GM08714 (cell line): Measurements from ENCODE around the gene FOXRED2.
"Not testable (repeated sequence)": the region's sequence is repeated elsewhere in the genome, so short reads cannot be mapped to it uniquely, and the experiment has no call there.

ENCODE experiments used
- H3K4me3 ChIP-seq: fragments of 200-500 bp; sonication (Bioruptor generic); 2 replicates; pipeline ENCODE4 v1.5.1; 2014; ENCODE audit warnings: mild to moderate bottlenecking, low read length, inconsistent platforms
- ZNF274 ChIP-seq: IDR thresholded peaks from 2 replicates; pipeline ENCODE4 v1.6.1; 2012; ENCODE audit warnings: mild to moderate bottlenecking, low read depth, low read length

The FOXRED2 gene

DNA sequence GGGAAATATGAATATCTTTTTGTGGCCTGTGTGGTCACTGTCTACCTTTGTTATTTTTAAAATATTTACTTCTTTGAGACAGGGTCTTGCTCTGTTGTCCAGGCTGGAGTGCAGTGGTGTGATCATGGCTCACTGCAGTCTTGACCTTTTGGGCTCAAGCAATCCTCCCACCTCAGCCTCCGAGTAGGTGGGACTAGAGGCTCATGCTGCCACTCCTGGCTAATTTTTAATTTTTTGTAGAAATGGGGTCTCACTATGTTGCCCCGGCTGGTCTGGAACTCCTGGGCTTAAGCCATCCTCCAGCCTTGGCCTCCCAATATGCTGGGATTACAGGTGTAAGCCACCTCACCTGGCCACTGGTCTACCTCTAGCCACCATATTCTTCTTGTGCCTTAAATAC is 25.6 kb upstream of the FOXRED2 start:
- no peak overlapping the region for H3K4me3 ChIP-seq
- TF ChIP-seq ZNF274 = no peak

DNA sequence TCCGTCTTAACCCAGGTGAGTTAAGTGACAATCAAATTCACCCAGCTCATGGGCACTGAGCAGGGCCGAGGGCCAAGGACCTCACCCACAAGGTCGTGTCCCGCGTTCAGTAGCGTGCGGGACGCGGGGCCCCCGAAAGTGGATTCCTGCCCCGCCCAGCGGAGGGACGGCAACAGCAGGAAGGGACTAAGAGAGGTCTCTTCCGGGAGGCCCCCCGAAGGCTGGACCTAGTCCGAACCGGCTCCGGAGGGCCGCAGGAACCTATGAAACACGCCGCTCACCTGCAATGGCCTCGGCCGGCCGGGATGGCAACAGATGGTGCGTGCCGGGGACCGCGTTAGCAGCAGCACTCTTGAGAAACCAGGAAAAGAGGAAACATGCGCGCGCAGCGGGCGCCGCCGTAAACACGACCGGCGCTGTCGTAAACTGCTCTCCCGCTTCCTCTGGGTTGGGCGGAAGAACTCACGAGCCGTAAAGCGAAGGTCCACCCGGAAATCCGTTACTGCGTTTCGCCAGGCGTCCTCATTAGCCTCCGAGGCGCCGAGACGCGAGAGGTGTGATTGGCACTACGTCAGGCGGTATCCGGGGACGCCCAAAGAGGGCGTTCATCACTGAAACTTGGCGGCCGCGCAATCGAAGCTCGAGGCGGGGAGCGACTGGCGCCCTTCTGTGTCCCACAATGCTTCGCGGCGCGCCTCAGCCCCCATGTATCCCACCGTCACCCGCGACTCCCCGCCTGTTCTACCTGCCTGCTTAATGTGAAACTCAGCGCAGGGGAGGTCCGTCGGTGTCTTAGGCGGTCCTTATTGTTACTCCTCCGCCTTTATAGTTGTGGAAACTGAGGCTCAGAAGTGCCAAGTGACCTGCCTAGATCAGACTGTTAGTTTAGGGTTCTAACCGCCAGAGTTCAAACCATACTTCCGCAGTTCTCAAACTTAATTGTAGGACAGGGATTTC is 22.2 kb upstream of the FOXRED2 start, which contains the start of gene EIF3D:
Gene EIF3D (minus strand): TSS at position 372 of the 957 bp plus-strand sequence. CDS start 3,045 bp downstream, outside the sequence.
- H3K4me3 ChIP-seq = peak within 1 kb of the TSS; percentile 97
- TF ChIP-seq ZNF274 = no peak

DNA sequence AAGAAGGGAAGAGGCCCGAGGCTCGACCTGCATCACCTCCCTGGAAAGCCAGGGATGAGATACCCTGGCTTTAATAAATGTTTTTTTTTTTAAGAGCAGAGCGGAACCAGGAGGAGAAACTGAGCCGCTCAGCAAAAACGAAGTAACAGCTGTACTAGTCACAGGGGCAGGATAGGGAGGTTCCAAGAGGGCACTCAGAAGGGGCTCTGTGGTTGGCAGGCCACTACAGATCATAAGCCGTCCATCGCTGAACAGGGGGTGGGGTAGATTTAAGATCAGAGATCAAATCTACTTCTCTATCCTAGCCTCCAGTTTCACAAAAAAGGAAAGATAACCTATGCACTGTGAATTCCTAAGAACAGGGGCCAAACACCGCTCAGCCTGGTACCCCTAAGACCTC is 21.5 kb upstream of the FOXRED2 start:
- peak overlapping the region; percentile 97 for H3K4me3 ChIP-seq
- no peak for TF ChIP-seq ZNF274

DNA sequence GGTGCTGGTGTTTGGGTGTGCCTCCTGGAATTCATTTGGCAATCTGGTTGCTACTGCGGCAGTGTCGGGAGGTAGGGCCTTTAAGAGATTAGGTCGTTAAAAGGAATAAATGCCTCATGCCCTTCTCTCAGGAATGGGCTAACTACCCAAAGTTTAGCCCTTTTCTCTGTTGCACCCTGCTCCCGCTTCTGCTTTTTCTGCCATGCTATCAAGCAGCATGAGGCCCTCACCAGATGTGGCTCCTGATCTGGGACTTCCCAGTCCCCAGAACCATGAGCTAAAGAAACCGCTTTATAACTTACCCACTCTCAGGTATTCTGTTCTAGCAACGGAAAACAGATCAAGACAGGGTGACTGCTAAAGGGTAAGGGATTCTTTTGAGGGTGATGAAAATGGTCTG is 15.8 kb upstream of the FOXRED2 start:
- H3K4me3 ChIP-seq = no peak overlapping the region
- no peak for TF ChIP-seq ZNF274

DNA sequence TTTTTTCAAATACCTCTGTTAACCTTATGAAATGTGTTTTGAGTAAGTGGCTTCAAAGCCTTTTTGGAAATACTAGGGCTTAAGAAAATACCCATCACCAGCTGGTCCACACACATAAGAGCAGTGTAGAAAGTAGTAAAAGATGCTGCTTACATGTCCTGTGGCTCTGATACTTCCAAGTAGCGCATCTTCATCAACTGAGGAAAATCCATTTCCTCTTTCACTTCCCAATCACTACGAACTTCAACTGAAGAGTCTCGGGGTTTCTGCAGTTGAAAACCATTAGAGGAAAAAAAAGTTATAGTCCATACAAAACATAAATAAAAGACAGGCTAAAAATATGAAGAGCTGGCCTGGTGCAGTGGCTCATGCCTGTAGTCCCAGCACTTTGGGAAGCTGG is 13.6 kb upstream of the FOXRED2 start:
- H3K4me3 ChIP-seq = no peak overlapping the region
- no peak for TF ChIP-seq ZNF274

DNA sequence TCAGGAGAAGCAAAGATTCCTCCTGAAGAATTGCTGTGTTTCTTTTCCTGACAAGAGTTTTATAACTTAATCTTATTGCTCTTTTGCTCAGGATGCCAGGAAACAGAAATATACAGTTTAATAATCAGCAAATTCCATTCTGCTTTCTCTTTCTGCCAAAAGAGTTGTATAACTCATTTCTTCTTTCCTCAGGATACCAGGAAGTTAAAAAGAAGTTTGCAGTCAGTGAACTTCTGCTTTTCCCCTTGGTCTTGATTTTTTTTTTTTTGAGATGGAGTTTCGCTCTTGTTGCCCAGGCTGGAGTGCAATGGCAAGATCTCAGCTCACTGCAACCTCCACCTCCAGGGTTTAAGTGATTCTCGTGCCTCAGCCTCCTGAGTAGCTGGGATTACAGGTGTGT is 13.1 kb upstream of the FOXRED2 start:
- H3K4me3 ChIP-seq = not testable (repeated sequence)

DNA sequence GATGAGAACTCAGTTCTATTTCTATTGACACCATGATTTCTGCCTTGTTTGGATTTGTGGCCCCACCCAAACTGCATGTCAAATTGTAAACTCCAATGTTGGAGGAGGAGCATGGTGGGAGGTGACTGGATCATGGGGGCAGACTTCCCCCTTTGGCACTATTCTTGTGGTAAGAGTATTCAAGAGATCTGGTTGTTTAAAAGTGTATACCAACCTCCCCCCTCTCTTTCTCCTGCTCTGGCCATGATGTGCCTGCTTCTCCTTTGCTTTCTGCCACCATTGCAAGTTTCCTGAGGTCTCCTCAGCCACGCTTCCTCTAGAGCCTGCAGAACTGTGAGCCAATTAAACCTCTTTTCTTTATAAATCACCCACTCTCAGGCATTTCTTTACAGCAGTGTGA is 7.9 kb upstream of the FOXRED2 start:
- TF ChIP-seq ZNF274 = no peak
- no peak overlapping the region for H3K4me3 ChIP-seq

DNA sequence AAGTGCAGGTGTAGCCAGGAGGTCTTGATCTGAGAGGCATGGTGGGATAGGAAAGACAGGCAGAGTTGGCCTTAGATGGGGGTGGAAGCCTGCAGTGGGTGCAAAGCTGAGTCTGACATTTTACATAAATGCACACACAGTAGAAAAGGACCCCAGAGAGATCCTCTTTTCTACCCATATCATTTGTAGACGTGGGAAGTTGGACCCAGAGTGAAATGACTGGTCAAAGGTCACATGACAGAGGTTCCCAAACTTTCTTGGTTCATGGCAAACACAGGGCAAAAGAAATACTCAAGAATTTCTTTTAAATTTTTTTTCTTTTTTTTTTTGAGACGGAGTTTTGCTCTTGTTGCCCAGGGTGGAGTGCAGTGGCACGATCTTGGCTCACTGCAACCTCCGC is 6.2 kb upstream of the FOXRED2 start:
- H3K4me3 ChIP-seq = no peak overlapping the region
- TF ChIP-seq ZNF274 = no peak

DNA sequence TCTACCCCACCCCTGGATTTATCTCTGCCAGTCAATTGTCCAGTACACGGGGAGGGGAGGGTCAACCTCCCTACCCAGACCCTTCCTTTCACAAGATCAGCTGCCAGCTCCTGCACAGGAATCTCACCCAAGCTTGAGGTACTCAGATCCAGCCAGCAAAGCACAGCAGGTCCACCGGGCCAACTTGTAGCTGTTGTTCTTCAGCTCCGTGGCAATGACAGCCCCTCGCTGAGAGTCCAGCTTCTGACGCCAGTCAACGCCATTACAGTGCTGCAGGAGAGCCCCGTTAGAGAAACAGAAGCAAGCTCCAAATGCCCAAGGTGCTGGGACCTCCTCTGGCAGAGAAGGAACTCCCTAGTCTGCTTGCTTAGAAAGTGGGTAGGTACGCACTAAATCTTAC is 5.5 kb upstream of the FOXRED2 start:
- no peak for TF ChIP-seq ZNF274
- H3K4me3 ChIP-seq = no peak overlapping the region

DNA sequence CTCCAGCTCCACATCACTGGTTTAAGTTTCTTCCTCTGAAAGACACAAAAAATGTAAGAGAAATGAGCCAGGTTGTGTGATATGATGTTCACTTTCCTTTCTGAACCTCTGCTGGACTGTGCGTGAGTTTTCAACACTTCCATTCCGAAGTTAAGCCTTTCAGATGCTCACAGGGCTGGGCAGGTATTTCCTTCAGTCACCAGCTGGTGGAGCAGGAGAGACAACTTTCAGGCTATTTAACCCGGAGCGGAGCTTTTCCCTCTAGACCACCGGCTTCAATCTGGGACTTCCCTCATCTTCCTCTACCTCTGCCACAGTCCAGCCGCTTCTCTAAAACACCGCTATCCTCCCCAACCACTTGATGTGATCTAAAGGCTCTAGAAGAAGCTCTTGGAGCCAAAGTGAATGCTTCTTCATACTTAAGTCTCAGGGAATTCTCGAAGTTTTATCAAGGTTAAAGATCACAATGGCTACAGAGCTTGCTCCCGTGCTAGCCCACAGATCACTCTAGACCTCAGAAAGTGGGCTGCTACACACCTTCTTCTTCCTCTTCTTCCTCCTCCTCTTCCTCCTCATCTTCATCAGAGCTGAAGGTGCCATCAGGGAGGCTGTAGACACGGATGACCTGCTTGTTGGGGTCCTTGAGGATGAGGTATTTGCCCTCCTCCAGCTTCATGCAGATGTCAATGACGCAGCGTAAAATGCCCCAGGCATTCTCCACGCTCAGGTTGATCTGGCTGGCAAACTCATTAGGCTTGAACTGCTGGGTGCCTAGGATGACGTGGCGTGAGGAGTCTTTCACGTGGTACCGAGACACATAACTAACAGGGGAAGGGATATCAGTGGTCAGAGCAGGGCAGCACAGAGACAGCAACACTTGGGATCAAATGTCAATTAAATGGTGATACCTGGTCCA is 4.4 kb upstream of the FOXRED2 start:
- TF ChIP-seq ZNF274 = no peak
- no peak overlapping the region for H3K4me3 ChIP-seq

DNA sequence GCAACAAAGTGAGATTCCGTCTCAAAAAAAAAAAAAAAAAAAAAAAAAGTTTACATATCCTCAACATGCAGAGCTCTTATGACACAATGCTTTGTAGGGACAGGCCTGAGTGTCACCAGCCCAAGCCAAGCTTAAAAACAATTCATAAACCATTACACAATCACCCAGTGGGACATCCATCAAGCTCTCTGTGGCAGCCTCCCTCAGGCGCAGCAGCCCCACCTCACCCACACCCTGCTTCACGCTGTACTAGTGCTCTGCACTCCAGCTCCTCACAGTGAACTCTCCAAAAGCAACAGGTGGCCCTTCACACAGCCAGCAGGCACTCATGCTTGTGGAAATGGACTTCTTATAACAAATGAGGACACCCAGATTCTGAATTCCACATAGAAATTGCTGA is 3.5 kb upstream of the FOXRED2 start:
- H3K4me3 ChIP-seq = no peak overlapping the region
- TF ChIP-seq ZNF274 = no peak

DNA sequence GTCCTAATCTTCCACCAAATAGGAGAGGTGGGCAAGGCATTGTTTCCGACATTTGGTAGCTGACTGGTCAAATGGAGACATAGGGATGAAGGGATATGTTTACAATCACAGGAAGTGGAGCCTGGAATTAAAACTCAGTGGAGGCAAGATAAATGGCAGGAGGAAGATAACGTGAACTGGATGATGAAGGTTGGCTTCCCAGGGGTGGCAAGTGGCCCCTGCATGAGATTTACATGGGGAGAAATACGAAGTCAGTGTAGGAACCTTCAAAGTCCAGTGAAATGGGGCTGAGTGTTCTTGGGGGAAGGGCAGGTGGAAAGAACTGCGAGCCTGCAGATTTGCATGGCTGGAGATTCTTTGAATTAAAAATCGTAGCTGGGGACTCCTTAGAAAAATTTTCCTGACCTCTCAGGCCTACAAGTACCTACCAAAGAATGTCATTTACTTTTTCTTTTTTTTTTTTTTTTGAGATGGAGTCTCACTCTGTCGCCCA is 724 bp upstream of the FOXRED2 start:
- TF ChIP-seq ZNF274 = no peak
- H3K4me3 ChIP-seq = peak overlapping the region; percentile 45

DNA sequence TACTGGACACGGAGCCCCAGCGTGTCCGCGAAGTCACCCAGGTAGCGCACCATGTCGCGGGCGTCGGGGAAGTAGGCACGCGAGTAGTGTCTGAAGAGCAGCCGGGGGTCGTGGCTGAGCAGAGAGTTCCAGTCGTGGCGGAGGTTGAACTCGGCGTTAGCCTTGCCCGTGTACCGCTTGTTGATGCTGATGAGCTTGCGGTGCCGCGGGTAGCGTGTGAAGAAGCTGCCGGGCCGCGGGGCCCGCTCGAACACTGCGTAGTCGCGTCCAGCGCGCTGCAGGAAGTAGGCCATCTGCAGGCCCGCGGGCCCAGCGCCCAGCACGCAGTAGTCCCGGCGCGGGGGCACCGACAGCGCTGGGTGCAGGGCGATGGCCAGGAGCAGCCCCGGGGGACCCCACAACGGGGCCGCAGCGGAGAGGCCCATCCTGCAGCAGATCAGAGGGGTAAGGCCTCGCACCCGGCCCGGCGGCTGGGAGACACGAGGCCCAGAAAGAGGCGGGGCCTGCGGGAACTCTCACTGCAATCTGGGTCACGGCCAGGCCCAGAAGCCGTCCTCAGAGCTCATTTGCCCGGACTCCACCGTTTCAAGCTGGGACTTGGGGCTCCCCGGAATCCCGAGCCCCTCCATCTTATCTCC is 723 bp downstream of the FOXRED2 start:
- no peak for TF ChIP-seq ZNF274
- peak overlapping the region; percentile 45; the same call in 1 of the 2 replicates for H3K4me3 ChIP-seq
